K562 (cell line): ENCODE measurements around the gene RIN3. TPM values are rescaled to one million over a fixed set of nuclear protein-coding genes. Genes with fewer than 3 reads are reported as not detected.

Experiments
- ATAC-seq: fragments of 200-7000 bp; cut with Tn5 transposase; 3 replicates; pipeline ENCODE4 v1.9.1; 2020; ENCODE audit warnings: moderate library complexity
- BruUV-seq: library from RNA; stranded (reverse); fragments of 400-500 nt; replicated peaks from 2 replicates; lab custom pipeline; 2021; lab: Mats Ljungman, UMichigan
- CTCF ChIA-PET: fragments of 300-600 bp; formaldehyde crosslinking; extraction: SDS; loops from one replicate; lab custom pipeline; 2021; ENCODE audit warnings: low intra/inter-chr PET ratio; lab: Yijun Ruan, JAX
- POLR2A ChIA-PET: fragments of 300-600, 350-650 bp; sonication (Branson Sonifier 250); formaldehyde crosslinking; extraction: SDS; loops from one replicate; lab custom pipeline; 2021; ENCODE audit warnings: antibody characterized with exemption, inconsistent platforms; lab: Yijun Ruan, JAX
- DNase-seq, 4 experiments: peaks; one replicate each; pipeline versions ENCODE4 v3.0.0 to v3.0.0-alpha.2; 2011 to 2018; ENCODE audit warnings: low spot score in 3 of 4, mixed read lengths in 3 of 4; ENCODE audit errors: extremely low read depth in 1 of 4
- FAIRE-seq: peaks from 2 replicates; lab custom pipeline; 2011; peaks lifted over from hg19 to GRCh38; lab: Jason Lieb, UNC
- H2AFZ ChIP-seq: 2 replicates; pipeline ENCODE4 v1.6.0; 2011; ENCODE audit warnings: low read depth, low read length, control low read depth, inconsistent platforms
- H3K27ac ChIP-seq: fragments of 200-600 bp; 3 replicates; pipeline ENCODE4 v1.8.0; 2011; ENCODE audit warnings: low read depth, mild to moderate bottlenecking, control low read depth, inconsistent platforms, low read length, moderate library complexity, mixed read lengths; ENCODE audit errors: extremely low read depth
- H3K27me3 ChIP-seq, 2 experiments: fragments of 300-600 bp in 1 of 2; 2 replicates in 1 of 2; 3 replicates in 1 of 2; pipeline versions ENCODE4 v1.6.0 to v1.8.0; 2011; ENCODE audit warnings: inconsistent platforms in 2 of 2, low read length in 2 of 2, mild to moderate bottlenecking in 1 of 2, mixed read lengths in 1 of 2, moderate library complexity in 1 of 2; ENCODE audit not compliant: control insufficient read depth in 2 of 2, insufficient read depth in 2 of 2
- H3K36me3 ChIP-seq: fragments of 300-600 bp; 3 replicates; pipeline ENCODE4 v1.8.0; 2011; ENCODE audit warnings: mild to moderate bottlenecking, low read length, inconsistent platforms; ENCODE audit not compliant: control insufficient read depth, insufficient read depth
- H3K4me1 ChIP-seq, 2 experiments: fragments of 200-600 bp in 1 of 2; replicated peaks in 1 of 2; 2 replicates in 1 of 2; 3 replicates in 1 of 2; pipeline versions ENCODE4 v1.5.1 to v1.8.0; 2011; ENCODE audit warnings: inconsistent platforms in 2 of 2, low read length in 2 of 2, mild to moderate bottlenecking in 1 of 2, mixed read lengths in 1 of 2, moderate library complexity in 1 of 2; ENCODE audit not compliant: control insufficient read depth in 2 of 2, insufficient read depth in 2 of 2
- H3K4me2 ChIP-seq: 2 replicates; pipeline ENCODE4 v1.6.1; 2011; ENCODE audit warnings: low read length, control low read depth, inconsistent platforms, mixed read lengths; ENCODE audit not compliant: insufficient read depth
- H3K4me3 ChIP-seq: fragments of 200-600 bp; sonication (generic), shearing (Covaris generic); 2 replicates; pipeline ENCODE4 v1.5.1; 2016; ENCODE audit warnings: control low read depth, inconsistent platforms
- H3K79me2 ChIP-seq: fragments of 200-600 bp; 3 replicates; pipeline ENCODE4 v1.8.0; 2011; ENCODE audit warnings: low read length, inconsistent platforms; ENCODE audit not compliant: control insufficient read depth, insufficient read depth
- H3K9ac ChIP-seq, 2 experiments: 2 replicates each; pipeline versions ENCODE4 v1.6.0 to v1.6.1; 2011; ENCODE audit warnings: low read depth in 2 of 2, low read length in 2 of 2, control low read depth in 1 of 2, inconsistent platforms in 1 of 2, mild to moderate bottlenecking in 1 of 2, mixed read lengths in 1 of 2; ENCODE audit not compliant: insufficient read depth in 1 of 2
- H3K9me1 ChIP-seq: one replicate; pipeline ENCODE4 v1.6.0; 2011; ENCODE audit warnings: inconsistent platforms, mild to moderate bottlenecking, low read length, moderate library complexity; ENCODE audit not compliant: control insufficient read depth, insufficient read depth
- H3K9me3 ChIP-seq: replicated peaks from 2 replicates; pipeline ENCODE4 v1.5.1; 2011; ENCODE audit warnings: low read depth, low read length, inconsistent platforms; ENCODE audit not compliant: control insufficient read depth, insufficient read depth
- H4K20me1 ChIP-seq: replicated peaks from 2 replicates; pipeline ENCODE4 v1.6.1; 2011; ENCODE audit warnings: low read length, inconsistent platforms, mixed read lengths; ENCODE audit not compliant: control insufficient read depth, insufficient read depth
- WGBS: fragments of 100-300 bp; shearing (Covaris generic); methylation state at CpG from one replicate; pipeline ENCODE4 v1.1.6; 2016; ENCODE audit warnings: low coverage, mixed read lengths; ENCODE audit not compliant: insufficient coverage; ENCODE audit errors: missing lambda C conversion rate; 5-methylcytosine and 5-hydroxymethylcytosine counted together
- in situ Hi-C: fragments of 300-500 bp; cut with MboI; formaldehyde crosslinking; loops from 4 replicates; pipeline ENCODE4 v1.15.0; 2018; ENCODE audit warnings: inconsistent platforms, mixed read lengths
- intact Hi-C: fragments of 100-400 bp; cut with micrococcal nuclease; formaldehyde crosslinking; loops from 2 replicates; pipeline ENCODE4 v1.14.2; 2022
- polyA plus RNA-seq, 8 experiments: library from polyadenylated mRNA; depleted of rRNA in 4 of 8; stranded (reverse) in 5 of 8; unstranded in 3 of 8; fragments of >200 nt; fragmentation: Nextera tagmentation in 2 of 8; fragmentation: Illumina TruSeq in 1 of 8; extraction: Ambion mirVana in 2 of 8; extraction: Trizol in 1 of 8; gene quantifications; 2 replicates each; pipeline versions ENCODE4 v1.2.1 to v1.2.3, GENCODE V29; 2011 to 2014; ENCODE audit warnings: inconsistent platforms in 1 of 8, missing spikeins in 1 of 8
- total RNA-seq, 7 experiments: library from RNA; depleted of rRNA in 6 of 7; stranded (reverse); fragments of >200 nt in 6 of 7; fragmentation: Illumina TruSeq in 2 of 7; extraction: Trizol in 2 of 7; gene quantifications; 2 replicates each; pipeline versions ENCODE4 v1.2.1 to v1.2.3, GENCODE V29; 2011 to 2021; ENCODE audit warnings: low replicate concordance in 1 of 7
- TF ChIP-seq, protein P1 (sequence below): IDR thresholded peaks from 2 replicates; pipeline ENCODE4 v1.6.1; 2016; ENCODE audit warnings: missing genetic modification characterization, missing compliant biosample characterization
- TF ChIP-seq, protein P2 (sequence below): fragments of 250-450 bp; sonication (Bioruptor Pico); IDR thresholded peaks from 2 replicates; pipeline ENCODE4 v1.6.1; 2021; ENCODE audit warnings: mild to moderate bottlenecking

Gene RIN3
- total and polyA plus RNA-seq, 9 of the 15 experiments (the other 6 are each of a cell fraction or from before 2014, with no cell fraction given), result 0.01 to 0.49 (median 0.08) TPM; not detected in 5

DNA sequence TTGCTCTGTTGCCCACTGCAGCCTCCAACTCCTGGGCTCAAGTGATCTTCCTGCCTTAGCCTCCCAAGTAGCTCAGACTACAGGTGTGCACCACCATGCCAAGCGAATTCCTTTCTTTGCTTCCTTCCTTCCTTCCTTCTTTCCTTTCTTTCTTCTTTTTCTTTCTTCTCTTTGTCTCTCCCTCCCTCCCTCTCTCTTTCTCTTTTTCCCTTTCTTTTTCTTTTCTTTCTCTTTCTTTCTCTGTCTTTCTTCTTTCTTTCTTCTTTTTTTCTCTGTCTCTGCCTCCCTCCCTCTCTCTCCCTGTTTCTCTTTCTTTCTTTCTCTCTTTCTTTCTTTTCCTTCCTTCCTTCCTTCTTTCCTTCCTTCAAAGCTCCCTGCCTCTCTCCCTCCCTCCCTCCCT lies 182.0 kb downstream of the RIN3 start:
- CTCF ChIA-PET, result interaction anchor here (0.6 kb wide), 1 partner anchor 9 kb away, joined by 7 read pairs; no protein-coding TSS in a partner anchor
- no peak for FAIRE-seq
- H3K9ac ChIP-seq, result no peak overlapping the region

More for the DNA sequence above, 182.0 kb downstream of the RIN3 start:
- TF ChIP-seq, protein P1, sequence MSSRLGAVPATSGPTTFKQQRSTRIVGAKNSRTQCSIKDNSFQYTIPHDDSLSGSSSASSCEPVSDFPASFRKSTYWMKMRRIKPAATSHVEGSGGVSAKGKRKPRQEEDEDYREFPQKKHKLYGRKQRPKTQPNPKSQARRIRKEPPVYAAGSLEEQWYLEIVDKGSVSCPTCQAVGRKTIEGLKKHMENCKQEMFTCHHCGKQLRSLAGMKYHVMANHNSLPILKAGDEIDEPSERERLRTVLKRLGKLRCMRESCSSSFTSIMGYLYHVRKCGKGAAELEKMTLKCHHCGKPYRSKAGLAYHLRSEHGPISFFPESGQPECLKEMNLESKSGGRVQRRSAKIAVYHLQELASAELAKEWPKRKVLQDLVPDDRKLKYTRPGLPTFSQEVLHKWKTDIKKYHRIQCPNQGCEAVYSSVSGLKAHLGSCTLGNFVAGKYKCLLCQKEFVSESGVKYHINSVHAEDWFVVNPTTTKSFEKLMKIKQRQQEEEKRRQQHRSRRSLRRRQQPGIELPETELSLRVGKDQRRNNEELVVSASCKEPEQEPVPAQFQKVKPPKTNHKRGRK, result peak; percentile 85
- TF ChIP-seq, protein P2, sequence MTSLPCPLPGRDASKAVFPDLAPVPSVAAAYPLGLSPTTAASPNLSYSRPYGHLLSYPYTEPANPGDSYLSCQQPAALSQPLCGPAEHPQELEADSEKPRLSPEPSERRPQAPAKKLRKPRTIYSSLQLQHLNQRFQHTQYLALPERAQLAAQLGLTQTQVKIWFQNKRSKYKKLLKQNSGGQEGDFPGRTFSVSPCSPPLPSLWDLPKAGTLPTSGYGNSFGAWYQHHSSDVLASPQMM (CRISPR knock-in tag), result no peak
- H3K4me3 ChIP-seq, result no peak overlapping the region
- BruUV-seq, result no TSS peak
- H2AFZ ChIP-seq, result no peak overlapping the region
- H4K20me1 ChIP-seq, result no peaks in the 10 kb centered on the region
- no peaks in the 10 kb centered on the region for H3K36me3 ChIP-seq
- H3K27me3 ChIP-seq, result peaks cover 0 to 24% of the 10 kb centered on the region in 2 experiments; a peak in 3 of 5 replicates
- DNase-seq (no peak), ATAC-seq (no peak)
- intact Hi-C loops, result no loop called here
- no peak overlapping the region for H3K27ac ChIP-seq
- 20% methylated on average over 1 of the region's 1 CpG for WGBS
- no peaks in the 10 kb centered on the region for H3K9me3 ChIP-seq
- H3K4me2 ChIP-seq, result no peak overlapping the region
- POLR2A ChIA-PET, result no interaction called here
- no peaks in the 10 kb centered on the region for H3K4me1 ChIP-seq
- H3K9me1 ChIP-seq, result no peaks in the 10 kb centered on the region
- no peaks in the 10 kb centered on the region for H3K79me2 ChIP-seq
- in situ Hi-C loops, result no loop called here
